K562 (cell line): ENCODE measurements around the gene XRRA1. TPM values are rescaled to one million over a fixed set of nuclear protein-coding genes. Genes with fewer than 3 reads are reported as not detected.

Experiments used
- ATF7 ChIP-seq: fragments of 450-650 bp; IDR thresholded peaks from 2 replicates; pipeline ENCODE4 v1.7.1; 2014; ENCODE audit warnings: mild to moderate bottlenecking, moderate library complexity
- BRD9 ChIP-seq: fragments of 450-650 bp; IDR thresholded peaks from 2 replicates; pipeline ENCODE4 v1.6.1; 2018; ENCODE audit warnings: low read depth; ENCODE audit not compliant: partially characterized antibody
- NCOR1 ChIP-seq: fragments of 450-650 bp; IDR thresholded peaks from 2 replicates; pipeline ENCODE4 v1.6.1; 2016; ENCODE audit warnings: mild to moderate bottlenecking, moderate library complexity
- POLR2AphosphoS5 ChIP-seq: IDR thresholded peaks from 2 replicates; pipeline ENCODE4 v1.6.1; 2011; ENCODE audit warnings: mild to moderate bottlenecking, low read depth, low read length, moderate library complexity; ENCODE audit not compliant: control insufficient read depth, insufficient read depth
- PTBP1 ChIP-seq: fragments of 200-400 bp; formaldehyde crosslinking; IDR thresholded peaks from 2 replicates; pipeline ENCODE4 v1.6.1; 2017; ENCODE audit warnings: low read depth, low read length
- RFX1 ChIP-seq: fragments of 450-650 bp; IDR thresholded peaks from 2 replicates; pipeline ENCODE4 v1.6.1; 2016; ENCODE audit warnings: mild to moderate bottlenecking, moderate library complexity
- SMARCE1 ChIP-seq: fragments of 450-650 bp; IDR thresholded peaks from 2 replicates; pipeline ENCODE4 v1.7.1; 2016; ENCODE audit warnings: mild to moderate bottlenecking
- STAT5B ChIP-seq: fragments of 250-450 bp; sonication (Bioruptor Pico); IDR thresholded peaks from 2 replicates; pipeline ENCODE4 v1.8.0; 2021; ENCODE audit warnings: mild to moderate bottlenecking, inconsistent platforms
- ZFP1 ChIP-seq: fragments of 450-650 bp; formaldehyde crosslinking; IDR thresholded peaks from 2 replicates; pipeline ENCODE4 v1.4.0; 2020; ENCODE audit warnings: mild to moderate bottlenecking, mixed read lengths
- ZNF239 ChIP-seq: fragments of 250-450 bp; sonication (Bioruptor Pico); IDR thresholded peaks from 2 replicates; pipeline ENCODE4 v1.4.0; 2020; ENCODE audit warnings: mild to moderate bottlenecking
- ZNF778 ChIP-seq: fragments of 450-650 bp; formaldehyde crosslinking; IDR thresholded peaks from 2 replicates; pipeline ENCODE4 v1.4.0; 2020; ENCODE audit warnings: mild to moderate bottlenecking, moderate library complexity
- ZZZ3 ChIP-seq: fragments of 450-650 bp; IDR thresholded peaks from 2 replicates; pipeline ENCODE4 v1.6.1; 2016; ENCODE audit warnings: antibody characterized with exemption, mild to moderate bottlenecking, moderate library complexity
- polyA plus RNA-seq, 8 experiments: library from polyadenylated mRNA; depleted of rRNA in 4 of 8; stranded (reverse) in 5 of 8; unstranded in 3 of 8; fragments of >200 nt; fragmentation: Nextera tagmentation in 2 of 8; fragmentation: Illumina TruSeq in 1 of 8; extraction: Ambion mirVana in 2 of 8; extraction: Trizol in 1 of 8; gene quantifications; 2 replicates each; pipeline versions ENCODE4 v1.2.1 to v1.2.3, GENCODE V29; 2011 to 2014; ENCODE audit warnings: inconsistent platforms in 1 of 8, missing spikeins in 1 of 8
- total RNA-seq, 7 experiments: library from RNA; depleted of rRNA in 6 of 7; stranded (reverse); fragments of >200 nt in 6 of 7; fragmentation: Illumina TruSeq in 2 of 7; extraction: Trizol in 2 of 7; gene quantifications; 2 replicates each; pipeline versions ENCODE4 v1.2.1 to v1.2.3, GENCODE V29; 2011 to 2021; ENCODE audit warnings: low replicate concordance in 1 of 7
- TF ChIP-seq, protein P1 (sequence below): conservative IDR thresholded peaks from 2 replicates; pipeline ENCODE4 v1.6.1; 2011; ENCODE audit warnings: low read depth, mild to moderate bottlenecking, low read length; ENCODE audit not compliant: control insufficient read depth
- TF ChIP-seq, protein P2 (sequence below), 2 experiments: fragments of 200-800 bp in 1 of 2; sonication (Bioruptor generic) in 1 of 2; sonication (generic) in 1 of 2; formaldehyde crosslinking in 1 of 2; IDR thresholded peaks in 1 of 2; conservative IDR thresholded peaks in 1 of 2; 2 replicates each; pipeline versions ENCODE4 v1.5.0 to v1.6.1; 2016 to 2020; ENCODE audit warnings: missing compliant biosample characterization in 1 of 2, missing genetic modification characterization in 1 of 2, missing genetic modification reagents in 1 of 2

Gene XRRA1
- total and polyA plus RNA-seq, 9 of the 15 experiments (the other 6 are each of a cell fraction or from before 2014, with no cell fraction given) = 5.0 to 22.5 (median 16.0) TPM

DNA sequence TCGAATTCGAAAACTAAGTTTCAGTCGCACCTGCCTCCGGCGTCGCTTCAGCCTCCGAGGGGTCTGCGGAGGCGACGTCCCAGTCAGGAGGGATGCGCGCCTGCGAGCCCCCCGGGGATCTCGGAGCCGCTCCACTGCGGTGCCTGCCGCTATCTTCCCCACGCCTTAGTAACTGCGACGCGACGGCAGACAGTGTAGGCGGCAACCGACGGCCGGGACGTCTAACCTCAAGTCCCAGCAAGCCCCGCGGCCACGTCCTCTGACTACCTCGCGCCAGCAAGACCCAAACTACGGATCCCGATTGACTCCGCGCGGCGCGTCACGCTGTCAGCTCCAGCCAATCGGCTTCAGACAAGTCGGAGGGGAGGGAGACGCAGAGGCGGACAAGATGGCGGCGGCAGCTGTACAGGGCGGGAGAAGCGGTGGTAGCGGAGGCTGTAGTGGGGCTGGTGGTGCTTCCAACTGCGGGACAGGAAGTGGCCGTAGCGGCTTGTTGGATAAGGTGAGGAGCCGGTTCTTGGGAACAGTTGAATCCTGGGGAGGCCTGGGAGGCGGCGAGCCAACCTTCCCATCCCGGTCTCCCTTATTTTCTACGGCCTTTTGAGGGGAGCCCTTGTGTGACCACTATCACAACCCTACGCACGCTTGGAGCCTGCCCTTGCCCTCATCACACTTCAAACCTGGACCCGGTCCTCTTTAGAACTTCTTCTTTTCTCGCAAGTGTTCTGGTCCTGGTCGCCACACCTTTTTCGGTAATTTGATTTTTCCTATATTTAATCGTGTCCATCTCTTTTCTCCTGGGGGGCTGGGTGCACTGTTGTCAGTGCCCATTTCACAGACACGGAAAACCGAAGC lies at the start of gene XRRA1, which contains the start of gene SPCS2 (continued):
- TF ChIP-seq RFX1 (peak; percentile 51), PTBP1 (no peak), ZFP1 (no peak), ATF7 (peak; percentile 81), NCOR1 (no peak; the same call in 1 of the 2 replicates), BRD9 (no peak), ZNF239 (CRISPR knock-in tag) (no peak), ZZZ3 (0 out of 2 replicates have a peak, but pooled peaks have one; percentile 43), SMARCE1 (no peak; the same call in 1 of the 2 replicates), POLR2AphosphoS5 (peak; percentile 87), ZNF778 (CRISPR knock-in tag) (no peak), STAT5B (CRISPR knock-in tag) (no peak)
- TF ChIP-seq, protein P1, sequence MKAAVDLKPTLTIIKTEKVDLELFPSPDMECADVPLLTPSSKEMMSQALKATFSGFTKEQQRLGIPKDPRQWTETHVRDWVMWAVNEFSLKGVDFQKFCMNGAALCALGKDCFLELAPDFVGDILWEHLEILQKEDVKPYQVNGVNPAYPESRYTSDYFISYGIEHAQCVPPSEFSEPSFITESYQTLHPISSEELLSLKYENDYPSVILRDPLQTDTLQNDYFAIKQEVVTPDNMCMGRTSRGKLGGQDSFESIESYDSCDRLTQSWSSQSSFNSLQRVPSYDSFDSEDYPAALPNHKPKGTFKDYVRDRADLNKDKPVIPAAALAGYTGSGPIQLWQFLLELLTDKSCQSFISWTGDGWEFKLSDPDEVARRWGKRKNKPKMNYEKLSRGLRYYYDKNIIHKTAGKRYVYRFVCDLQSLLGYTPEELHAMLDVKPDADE = peak; percentile 78
- TF ChIP-seq, protein P2, sequence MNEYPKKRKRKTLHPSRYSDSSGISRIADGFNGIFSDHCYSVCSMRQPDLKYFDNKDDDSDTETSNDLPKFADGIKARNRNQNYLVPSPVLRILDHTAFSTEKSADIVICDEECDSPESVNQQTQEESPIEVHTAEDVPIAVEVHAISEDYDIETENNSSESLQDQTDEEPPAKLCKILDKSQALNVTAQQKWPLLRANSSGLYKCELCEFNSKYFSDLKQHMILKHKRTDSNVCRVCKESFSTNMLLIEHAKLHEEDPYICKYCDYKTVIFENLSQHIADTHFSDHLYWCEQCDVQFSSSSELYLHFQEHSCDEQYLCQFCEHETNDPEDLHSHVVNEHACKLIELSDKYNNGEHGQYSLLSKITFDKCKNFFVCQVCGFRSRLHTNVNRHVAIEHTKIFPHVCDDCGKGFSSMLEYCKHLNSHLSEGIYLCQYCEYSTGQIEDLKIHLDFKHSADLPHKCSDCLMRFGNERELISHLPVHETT (CRISPR knock-in tag; conservative IDR thresholded peaks at IDR 0.05 in 1 of 2, IDR thresholded peaks at IDR 0.05 in 1 of 2) = peak in 1 of 2 experiments; percentile 75; a peak in 2 of 4 replicates
